ENCODE results near the gene KRTAP4-9. TPM values are rescaled to one million over a fixed set of nuclear protein-coding genes. Genes with fewer than 3 reads are reported as not detected.
"Not testable (repeated sequence)": the region's sequence is repeated elsewhere in the genome, so short reads cannot be mapped to it uniquely, and the experiment has no call there.

KRTAP4-9 gene
- total RNA-seq, 1 donor from 2014 or later = not detected

DNA sequence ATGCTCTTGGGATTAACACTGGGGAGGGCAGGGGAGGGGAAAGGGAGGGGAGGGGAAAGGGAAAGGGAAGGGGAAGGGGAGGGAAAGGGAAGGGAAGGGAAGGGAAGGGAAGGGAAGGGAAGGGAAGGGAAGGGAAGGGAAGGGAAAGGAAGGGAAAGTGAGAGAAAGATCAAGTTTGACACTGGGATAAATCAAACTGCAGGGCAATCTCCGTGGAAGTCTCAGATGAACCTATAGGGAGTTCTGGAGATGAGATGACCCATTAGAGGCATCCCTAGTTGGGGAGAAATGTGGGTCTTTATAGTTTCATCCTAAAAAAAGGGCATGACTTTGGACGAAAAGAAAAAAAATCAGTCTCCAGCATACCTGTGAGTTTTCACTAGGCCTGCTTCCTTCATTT is 16.6 kb downstream of the KRTAP4-9 start:
- Mint-ChIP-seq H3K9me3 (no peaks in the 10 kb centered on the region), H3K4me3 (no peak overlapping the region), H3K4me1 (no peaks in the 10 kb centered on the region), H3K27me3 (ENCODE audit: low read depth) (peaks cover 37% of the 10 kb centered on the region), H3K27ac (ENCODE audit: unreplicated experiment) (no peak overlapping the region), H3K36me3 (ENCODE audit: low read depth) (no peaks in the 10 kb centered on the region)
- TF ChIP-seq, protein P1, sequence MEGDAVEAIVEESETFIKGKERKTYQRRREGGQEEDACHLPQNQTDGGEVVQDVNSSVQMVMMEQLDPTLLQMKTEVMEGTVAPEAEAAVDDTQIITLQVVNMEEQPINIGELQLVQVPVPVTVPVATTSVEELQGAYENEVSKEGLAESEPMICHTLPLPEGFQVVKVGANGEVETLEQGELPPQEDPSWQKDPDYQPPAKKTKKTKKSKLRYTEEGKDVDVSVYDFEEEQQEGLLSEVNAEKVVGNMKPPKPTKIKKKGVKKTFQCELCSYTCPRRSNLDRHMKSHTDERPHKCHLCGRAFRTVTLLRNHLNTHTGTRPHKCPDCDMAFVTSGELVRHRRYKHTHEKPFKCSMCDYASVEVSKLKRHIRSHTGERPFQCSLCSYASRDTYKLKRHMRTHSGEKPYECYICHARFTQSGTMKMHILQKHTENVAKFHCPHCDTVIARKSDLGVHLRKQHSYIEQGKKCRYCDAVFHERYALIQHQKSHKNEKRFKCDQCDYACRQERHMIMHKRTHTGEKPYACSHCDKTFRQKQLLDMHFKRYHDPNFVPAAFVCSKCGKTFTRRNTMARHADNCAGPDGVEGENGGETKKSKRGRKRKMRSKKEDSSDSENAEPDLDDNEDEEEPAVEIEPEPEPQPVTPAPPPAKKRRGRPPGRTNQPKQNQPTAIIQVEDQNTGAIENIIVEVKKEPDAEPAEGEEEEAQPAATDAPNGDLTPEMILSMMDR (conservative IDR thresholded peaks at IDR 0.05) = no peak
- no peak for DNase-seq (ENCODE audit: low read depth, low spot score)

DNA sequence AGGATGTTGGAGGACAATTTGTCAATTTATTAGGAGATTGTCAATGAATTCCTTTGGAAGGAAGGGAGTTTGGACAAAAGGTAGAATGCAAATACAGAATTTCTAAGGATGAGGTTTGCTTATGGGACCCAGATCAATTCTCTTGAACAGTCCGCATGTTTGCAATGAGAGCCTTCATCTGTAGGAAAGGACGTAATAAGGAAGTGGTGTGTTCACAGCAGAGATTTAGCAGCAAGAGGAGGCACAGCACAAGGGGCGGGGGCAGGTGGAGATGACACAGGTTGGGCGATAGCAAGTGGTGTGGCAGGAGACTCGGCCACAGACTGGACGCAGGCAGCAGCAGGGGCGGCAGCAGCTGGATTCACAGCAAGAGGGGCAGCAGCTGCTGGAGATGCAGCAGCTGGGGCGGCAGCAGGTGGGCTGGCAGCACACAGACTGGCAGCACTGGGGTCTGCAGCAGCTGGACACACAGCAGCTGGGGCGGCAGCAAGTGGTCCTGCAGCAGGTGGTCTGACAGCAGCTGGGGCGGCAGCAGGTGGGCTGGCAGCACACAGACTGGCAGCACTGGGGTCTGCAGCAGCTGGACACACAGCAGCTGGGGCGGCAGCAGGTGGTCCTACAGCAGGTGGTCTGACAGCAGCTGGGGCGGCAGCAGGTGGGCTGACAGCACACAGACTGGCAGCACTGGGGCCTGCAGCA is 18.3 kb downstream of the KRTAP4-9 start:
- H3K36me3 Mint-ChIP-seq (ENCODE audit: low read depth); H3K4me1 Mint-ChIP-seq; H3K27ac Mint-ChIP-seq (ENCODE audit: unreplicated experiment); H3K4me3 Mint-ChIP-seq; H3K9me3 Mint-ChIP-seq; DNase-seq (ENCODE audit: low read depth, low spot score): not testable (repeated sequence)
- H3K27me3 Mint-ChIP-seq (ENCODE audit: low read depth) = peaks cover 35% of the 10 kb centered on the region

DNA sequence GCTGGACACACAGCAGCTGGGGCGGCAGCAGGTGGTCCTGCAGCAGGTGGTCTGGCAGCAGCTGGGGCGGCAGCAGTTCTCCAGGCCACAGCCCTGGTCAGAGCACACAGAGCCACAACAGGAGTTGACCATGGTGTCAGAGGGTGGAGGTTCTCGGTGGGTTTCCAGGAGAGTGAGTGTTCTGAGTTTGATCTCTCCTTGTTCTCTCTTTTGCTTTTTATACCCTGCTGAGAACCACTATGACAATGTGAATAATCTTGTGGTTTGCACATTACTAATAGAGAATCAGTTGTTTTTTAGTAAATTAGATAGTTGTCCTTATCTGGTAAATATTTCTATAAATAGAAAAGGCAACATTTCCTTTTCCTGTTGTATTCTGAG is 18.8 kb downstream of the KRTAP4-9 start, which contains the start of gene KRTAP4-12:
Gene KRTAP4-12, minus strand, starts transcription at position 192 of the 381 bp plus-strand sequence. Its CDS starts 60 bp downstream, at position 132.
- H3K4me3 Mint-ChIP-seq, H3K4me1 Mint-ChIP-seq: not testable (repeated sequence)

DNA sequence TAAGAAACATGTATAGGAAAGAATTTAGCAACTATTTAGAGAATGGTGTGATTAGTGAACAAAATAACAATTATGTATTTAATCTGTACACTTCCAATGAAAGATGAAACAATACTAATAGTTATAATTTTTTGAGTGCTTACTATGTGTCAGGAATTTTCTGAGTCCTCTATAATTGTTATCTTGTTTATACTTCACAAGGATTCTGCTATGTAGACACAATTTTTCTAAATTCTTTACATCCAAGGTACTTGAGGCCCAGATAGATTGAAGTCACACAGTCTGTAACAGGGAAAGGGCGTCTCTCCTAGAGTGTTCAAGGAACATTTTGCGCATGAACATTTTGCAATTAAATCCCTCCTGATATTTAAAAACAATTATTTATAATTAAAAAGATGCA is 19.9 kb downstream of the KRTAP4-9 start:
- peaks cover 2% of the 10 kb centered on the region for H3K9me3 Mint-ChIP-seq
- H3K27me3 Mint-ChIP-seq (ENCODE audit: low read depth) = peaks cover 41% of the 10 kb centered on the region
- H3K36me3 Mint-ChIP-seq (ENCODE audit: low read depth) = no peaks in the 10 kb centered on the region
- DNase-seq (ENCODE audit: low read depth, low spot score) = no peak
- no peaks in the 10 kb centered on the region for H3K4me1 Mint-ChIP-seq
- H3K4me3 Mint-ChIP-seq = no peak overlapping the region
- TF ChIP-seq, protein P1 (conservative IDR thresholded peaks at IDR 0.05) = no peak
- H3K27ac Mint-ChIP-seq (ENCODE audit: unreplicated experiment) = no peak overlapping the region

More for the DNA sequence above, 18.8 kb downstream of the KRTAP4-9 start, which contains the start of gene KRTAP4-12:
- not testable (repeated sequence) for H3K9me3 Mint-ChIP-seq; H3K27ac Mint-ChIP-seq (ENCODE audit: unreplicated experiment); H3K36me3 Mint-ChIP-seq (ENCODE audit: low read depth); DNase-seq (ENCODE audit: low read depth, low spot score)
- H3K27me3 Mint-ChIP-seq (ENCODE audit: low read depth) = peaks cover 36% of the 10 kb centered on the region

DNA sequence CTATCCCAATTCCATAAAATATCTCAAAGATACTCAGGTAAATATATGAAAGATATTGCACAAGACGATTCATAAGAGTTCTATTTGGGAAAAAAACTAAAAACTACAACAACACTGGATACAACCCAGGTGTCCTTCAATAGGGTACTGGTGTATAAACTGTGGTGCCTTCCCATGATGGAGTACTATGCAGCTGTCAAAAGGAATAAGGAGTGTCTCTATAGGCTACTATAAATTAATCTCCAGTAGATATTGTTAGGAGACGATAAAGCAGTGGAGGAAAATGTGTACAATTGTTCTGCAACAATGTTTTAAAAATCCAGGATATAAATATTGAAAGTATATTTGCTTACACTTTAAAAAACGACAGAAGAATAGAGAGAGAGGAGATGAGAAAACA is 21.2 kb downstream of the KRTAP4-9 start:
- Mint-ChIP-seq H3K27me3 (ENCODE audit: low read depth) (peaks cover 40% of the 10 kb centered on the region), H3K4me1 (no peaks in the 10 kb centered on the region), H3K9me3 (peaks cover 2% of the 10 kb centered on the region), H3K4me3 (no peak overlapping the region), H3K27ac (ENCODE audit: unreplicated experiment) (no peak overlapping the region), H3K36me3 (ENCODE audit: low read depth) (no peaks in the 10 kb centered on the region)
- DNase-seq (ENCODE audit: low read depth, low spot score) = no peak
- TF ChIP-seq, protein P1 (conservative IDR thresholded peaks at IDR 0.05) = no peak

DNA sequence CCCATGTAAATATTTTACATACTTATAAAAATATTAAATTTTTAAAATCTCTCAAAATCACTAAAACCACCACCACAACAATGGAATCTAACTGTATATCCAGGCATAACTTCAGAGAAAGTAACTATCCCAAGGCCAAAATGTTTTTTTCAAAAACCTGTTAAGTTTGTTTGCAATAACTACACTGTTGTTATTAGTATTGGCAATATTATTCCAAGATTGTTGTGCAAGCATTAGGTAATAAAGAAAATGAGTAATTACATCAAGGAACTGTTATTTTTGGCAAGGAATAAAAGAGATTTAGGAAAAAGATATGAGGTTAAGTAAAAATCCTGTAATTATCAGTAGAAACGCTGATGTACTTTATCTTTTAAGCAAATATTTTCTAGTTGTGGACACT is 22.2 kb downstream of the KRTAP4-9 start:
- no peaks in the 10 kb centered on the region for H3K4me1 Mint-ChIP-seq
- no peak overlapping the region for H3K27ac Mint-ChIP-seq (ENCODE audit: unreplicated experiment)

More for the DNA sequence above, 22.2 kb downstream of the KRTAP4-9 start:
- Mint-ChIP-seq H3K36me3 (ENCODE audit: low read depth) (no peaks in the 10 kb centered on the region), H3K4me3 (no peak overlapping the region), H3K27me3 (ENCODE audit: low read depth) (peaks cover 44% of the 10 kb centered on the region), H3K9me3 (peaks cover 2% of the 10 kb centered on the region)
- TF ChIP-seq, protein P1 (conservative IDR thresholded peaks at IDR 0.05) = no peak
- DNase-seq (ENCODE audit: low read depth, low spot score) = no peak
